CD4-positive, alpha-beta T cell treated with Interleukin-1 beta for 1 hour (primary cell): ENCODE data around the gene MS4A15.

Source experiments
- DNase-seq, 2 donors: peaks; one replicate each; pipeline ENCODE4 v3.0.0-alpha.2; 2020 to 2022

Gene MS4A15

GRCh38 chr11:60780065-60780464 is 23.4 kb downstream of the MS4A15 start:
- DNase-seq = no peak

DNA sequence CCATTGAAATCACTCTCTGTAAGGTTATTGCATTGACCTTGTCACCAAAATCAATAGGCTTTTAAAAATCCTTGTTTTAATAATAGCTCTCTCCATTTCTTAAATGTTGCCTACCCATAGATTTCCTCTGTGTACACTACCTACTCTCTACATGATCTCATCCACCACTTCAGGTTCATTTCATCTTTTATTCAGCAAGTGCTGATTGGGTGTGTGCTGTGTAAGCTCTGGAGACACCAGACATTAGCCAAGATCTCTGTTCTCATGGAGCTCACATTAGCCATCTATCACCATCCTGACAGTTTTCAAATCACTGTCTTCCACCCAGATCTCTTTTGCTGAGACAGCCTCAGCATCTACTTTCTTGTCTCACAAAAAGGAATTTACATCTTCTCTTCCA is 24.1 kb downstream of the MS4A15 start:
- no peak for DNase-seq

DNA sequence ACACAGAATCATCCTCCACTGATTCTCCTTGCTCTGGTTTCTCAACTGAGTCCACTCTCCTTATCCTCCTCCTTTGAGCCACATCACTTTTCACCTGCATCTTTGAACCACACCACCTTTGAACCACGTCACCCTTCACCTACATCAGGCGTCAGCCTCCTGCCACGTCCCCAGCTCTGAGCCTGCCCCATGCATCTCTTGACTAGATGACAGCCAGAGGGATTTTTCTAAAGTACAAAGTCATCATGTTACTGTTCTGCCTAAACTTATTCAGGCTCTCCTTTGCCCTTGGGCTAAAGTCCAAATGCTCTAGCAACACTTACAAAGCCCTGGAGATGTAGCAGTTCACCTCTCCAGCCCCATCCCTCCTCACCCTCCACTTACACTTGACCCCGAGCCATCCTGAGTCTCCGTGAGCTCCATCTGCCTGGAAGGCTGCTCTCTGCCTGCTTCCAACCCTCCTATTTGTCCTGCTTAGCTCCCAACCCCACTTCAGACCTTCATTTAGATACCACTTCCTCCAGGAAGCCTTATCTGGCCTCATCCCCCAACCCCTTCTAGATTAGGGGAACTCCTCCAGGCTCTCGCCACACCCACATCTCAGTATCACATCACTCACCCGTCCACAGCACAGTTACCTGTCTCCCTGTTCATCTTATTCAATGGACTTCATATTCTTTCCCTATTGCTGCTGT is 24.8 kb downstream of the MS4A15 start:
- DNase-seq = no peak

- no peak for DNase-seq
These were observed 25.3 kb downstream of the MS4A15 start for GRCh38 chr11:60781981-60782316.

GRCh38 chr11:60782393-60783140 is 25.9 kb downstream of the MS4A15 start:
- DNase-seq = no peak

GRCh38 chr11:60783141-60783484 is 26.4 kb downstream of the MS4A15 start:
- no peak for DNase-seq

DNA sequence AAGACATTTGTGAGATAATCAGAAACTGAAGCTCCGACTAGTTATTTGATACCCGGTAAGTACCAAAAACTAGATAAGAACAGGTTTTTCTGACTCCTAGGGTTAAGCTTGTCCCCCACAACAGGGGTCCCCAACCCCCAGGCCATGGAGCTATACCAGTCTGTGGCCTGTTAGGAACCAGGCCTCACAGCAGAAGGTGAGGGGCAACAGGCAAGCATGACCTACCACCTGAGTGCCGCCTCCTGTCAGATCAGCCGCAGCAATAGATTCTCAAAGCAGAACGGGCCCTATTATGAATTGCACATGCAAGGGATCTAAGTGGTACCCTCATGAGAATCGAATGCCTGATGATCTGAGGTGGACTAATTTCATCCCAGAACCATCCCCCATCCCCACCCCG is 27.2 kb downstream of the MS4A15 start:
- no peak for DNase-seq

DNA sequence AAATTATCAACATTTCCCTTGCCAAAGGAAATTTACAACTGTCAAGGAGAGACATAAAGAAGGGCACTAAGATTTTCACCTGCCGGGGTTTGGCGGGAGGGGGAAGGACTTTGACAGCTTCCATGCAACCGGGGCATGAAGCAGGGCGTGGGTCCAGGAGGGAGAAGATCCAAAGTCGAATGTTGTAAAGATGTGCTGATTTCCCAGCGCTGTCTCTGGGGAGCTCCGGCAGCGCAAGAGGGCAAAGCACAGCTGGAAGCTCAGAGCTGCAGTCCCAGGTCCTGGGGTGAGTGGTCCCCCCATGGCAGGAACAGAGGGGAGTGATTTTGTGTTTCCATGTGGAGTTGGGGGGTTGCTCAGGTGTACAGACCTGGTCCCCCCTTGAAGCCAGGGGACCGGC is 28.5 kb downstream of the MS4A15 start, which contains the start of gene MS4A10:
MS4A10 (plus strand) TSS at position 198 of the 400 bp plus-strand sequence. CDS start 5,003 bp downstream, outside the sequence.
- no peak for DNase-seq

DNA sequence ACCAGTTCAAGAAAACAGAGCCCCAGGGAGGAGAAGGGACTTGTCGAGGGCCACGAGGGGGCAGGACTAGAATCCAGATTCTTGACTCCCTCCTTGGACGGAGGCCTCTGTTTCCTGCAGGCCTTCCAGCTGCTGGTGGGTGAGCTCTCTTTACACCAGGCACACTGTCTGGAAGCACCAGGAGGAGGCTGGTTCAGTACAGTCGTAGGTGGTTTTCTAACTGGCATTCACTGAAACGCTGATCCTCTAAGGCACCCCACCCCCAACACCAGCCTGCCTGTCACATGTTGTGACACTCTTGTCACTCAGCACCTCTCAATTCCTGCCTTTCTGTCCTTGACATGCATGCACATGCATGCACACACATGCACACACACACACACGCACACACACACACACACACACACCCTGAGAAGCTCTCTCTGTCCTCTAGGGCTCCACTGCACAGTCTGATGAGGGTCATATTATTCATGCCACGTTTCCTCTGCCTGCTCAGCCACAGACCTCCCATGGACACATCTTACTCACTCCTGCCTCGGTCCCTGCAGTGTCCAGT is 29.2 kb downstream of the MS4A15 start:
- DNase-seq = no peak

DNA sequence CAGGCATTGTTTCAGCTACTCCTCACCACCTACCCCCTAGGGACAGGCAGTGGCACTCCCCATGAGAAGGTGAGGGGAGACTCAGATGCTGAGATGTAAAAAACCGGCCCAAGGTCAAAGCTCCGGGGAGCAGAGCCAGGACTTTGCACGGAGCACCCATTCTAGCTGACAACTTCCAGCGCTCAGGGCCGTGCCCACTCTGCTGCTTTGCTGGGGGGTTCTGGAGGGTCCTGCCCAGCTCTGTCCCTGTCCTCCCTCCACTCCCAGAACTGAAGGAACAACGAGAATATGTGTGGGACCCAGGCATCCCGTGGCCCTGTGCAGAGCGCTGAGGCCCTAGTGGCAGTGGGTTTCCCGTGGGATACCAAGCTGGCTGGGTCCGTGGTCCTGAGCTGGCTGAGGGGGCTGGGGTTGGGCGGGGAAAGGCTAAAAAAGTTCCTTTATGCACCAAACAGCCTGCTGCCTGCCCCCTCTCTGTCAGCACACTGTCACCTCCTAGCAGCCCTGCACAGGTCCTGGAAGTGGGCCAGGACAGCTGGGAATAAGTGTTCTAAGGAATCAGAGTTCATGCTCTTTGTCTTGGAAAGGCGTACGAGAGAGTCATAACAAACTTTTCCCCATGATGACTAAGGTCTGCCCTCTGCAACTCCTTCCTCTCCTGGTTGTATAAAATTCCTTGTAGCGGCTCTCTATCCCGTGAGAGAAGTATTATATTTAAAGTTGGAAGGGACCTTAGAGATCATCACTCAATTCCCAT is 30.3 kb downstream of the MS4A15 start:
- DNase-seq = no peak

- no peak for DNase-seq
These were observed 31.9 kb downstream of the MS4A15 start for GRCh38 chr11:60788401-60789125.

DNA sequence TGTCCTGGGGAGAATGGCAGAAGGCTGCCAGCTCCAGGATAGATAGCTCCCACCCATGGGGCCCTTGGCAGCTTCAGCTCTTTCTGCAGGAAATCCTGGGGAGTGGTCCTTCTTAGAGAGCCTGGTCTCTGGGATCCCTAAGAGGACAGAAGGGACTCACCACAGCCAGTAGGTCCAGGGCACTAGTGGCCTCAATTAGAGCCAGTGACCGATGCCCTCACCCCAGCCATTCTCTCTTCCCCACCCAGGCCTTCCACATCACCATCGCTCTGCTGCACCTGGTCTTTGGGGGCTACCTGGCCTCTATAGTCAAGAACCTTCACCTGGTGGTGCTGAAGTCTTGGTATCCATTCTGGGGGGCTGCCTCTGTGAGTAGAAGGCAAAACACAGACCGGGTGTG is 34.1 kb downstream of the MS4A15 start:
- no peak for DNase-seq

- DNase-seq = no peak
These were observed 34.7 kb downstream of the MS4A15 start for GRCh38 chr11:60791153-60791933.

DNA sequence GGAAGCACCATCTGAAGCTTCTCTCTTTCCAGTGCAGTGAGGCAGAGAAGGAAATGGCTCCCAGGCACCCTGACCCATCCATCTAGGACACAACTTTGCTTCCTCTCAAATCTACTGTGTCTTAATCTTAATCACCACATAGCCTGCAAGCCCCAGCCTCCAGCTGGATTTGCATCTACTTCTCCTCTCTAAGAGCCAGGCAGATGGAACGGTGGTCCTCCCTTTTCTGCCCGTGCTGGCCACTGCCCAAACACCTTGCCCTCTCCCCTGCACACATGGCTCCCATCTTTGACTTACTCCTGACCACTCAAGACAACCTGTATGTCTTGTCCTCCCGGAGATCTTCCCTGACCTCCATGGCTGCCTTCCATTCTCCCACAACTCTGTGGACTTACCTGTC is 35.9 kb downstream of the MS4A15 start:
- no peak for DNase-seq

DNA sequence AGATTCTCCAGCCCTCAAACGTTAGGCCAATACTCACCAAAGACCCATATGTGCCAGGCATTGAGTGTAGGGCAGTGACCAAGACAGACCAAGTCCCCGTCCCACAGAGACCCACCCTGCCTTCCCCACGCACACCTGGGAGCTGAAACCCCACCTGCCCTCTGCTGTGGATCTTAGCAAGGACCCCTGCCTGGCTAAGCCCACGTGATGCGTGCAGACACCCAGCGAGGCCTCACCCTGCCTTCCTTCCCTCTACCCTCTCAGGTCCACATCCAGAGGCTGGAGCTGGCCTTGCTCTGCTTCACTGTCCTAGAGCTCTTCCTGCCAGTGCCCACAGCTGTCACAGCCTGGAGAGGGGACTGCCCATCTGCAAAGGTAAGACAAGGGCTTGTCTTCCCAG is 38.6 kb downstream of the MS4A15 start:
- no peak for DNase-seq

DNA sequence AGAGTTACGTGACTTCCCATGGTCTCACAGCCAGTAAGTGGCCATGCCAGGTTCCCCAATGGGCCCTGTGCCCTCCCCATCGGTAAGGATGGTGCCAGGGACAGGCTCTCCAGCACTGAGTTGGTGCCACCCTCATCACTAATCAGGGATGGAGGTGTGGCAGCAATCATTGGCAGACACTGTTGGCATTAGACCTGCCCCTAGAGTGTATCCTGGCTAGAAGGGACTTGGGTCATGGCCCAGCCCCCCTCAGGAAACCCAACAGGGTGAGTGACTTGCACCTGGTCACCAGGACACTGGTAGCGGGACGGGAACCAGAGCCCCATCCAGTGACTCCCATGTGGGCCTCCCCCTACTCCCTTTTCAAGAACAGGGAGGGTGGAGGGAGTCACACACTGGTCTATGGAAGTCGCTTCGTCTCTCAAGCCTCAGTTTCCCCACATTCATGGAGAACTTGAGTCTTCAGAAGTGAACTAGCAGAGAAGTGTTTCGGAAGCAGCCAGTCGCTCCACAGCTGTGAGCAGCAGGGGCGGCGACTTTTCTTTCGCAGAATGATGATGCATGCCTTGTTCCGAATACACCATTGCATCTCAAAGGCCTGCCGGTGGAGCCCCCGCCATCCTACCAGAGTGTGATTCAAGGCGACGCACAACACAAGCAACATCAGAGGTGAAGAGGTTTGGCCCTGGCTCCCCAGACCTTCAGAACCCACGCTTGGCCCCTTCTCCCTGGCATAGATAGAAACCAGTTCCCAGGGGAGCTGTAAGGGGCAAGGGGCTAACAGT is 41.4 kb downstream of the MS4A15 start:
- no peak for DNase-seq

GRCh38 chr11:60798631-60799030 is 42.0 kb downstream of the MS4A15 start:
- no peak for DNase-seq

GRCh38 chr11:60801194-60801593 is 44.5 kb downstream of the MS4A15 start:
- no peak for DNase-seq

DNA sequence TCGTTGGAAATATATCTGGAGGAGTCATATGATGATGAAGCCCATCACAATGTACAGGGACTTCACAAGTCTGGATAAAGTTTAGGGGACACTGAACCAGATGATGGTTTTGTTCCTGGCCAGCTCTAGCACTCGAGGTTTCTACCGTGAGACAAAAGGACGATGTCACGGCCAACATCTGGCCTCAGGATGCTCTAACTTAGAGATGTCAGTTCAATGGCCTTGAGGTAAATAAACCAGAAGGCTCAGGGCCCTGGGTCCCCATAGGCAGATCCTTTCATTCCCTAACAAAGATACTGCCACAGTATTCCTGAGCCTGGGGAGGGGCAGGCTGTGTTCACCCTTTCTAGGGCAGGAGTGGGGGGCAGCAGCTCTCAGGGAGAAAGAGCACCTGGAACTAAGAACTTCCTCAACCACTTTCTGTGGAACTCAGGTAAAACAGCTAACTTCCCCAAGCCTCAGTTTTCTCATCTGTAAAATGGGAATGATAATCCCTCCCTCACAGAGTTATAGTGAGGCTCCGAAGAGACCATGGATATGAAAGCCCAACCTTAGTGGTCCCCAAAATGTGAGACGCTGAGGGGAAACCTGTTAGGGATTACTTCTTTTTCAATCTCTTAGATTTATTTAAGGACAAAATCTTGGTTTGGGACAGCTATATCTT is 46.7 kb downstream of the MS4A15 start:
- no peak for DNase-seq

DNA sequence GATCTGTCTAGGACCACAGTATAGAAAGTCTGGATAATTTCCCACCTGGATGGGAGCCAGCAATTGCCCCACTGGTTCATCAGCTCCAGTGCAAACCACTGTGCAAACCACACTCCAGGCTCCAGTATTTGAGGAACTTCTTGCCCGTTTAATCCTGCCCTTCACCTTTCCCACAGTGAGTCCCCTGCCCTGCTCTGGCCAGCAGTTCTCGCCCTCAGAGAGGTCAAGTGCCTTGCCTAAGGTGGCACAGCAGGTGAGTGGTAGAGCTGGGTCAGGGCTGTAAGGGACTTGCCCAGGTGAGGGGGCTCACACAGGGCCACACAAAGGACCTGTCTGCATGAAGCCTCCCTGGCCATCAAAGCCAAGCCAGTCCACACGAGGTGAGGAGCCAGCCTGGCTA is 52.6 kb downstream of the MS4A15 start:
- no peak for DNase-seq

- no peak for DNase-seq
These were observed 53.0 kb downstream of the MS4A15 start for GRCh38 chr11:60809691-60810090.
